A673 (cell line): ENCODE results near the gene SMCO2. TPM values are rescaled to one million over a fixed set of nuclear protein-coding genes. Genes with fewer than 3 reads are reported as not detected.

Experiments used
- BruUV-seq: library from RNA; stranded (reverse); fragments of 400-500 nt; replicated peaks from 2 replicates; lab custom pipeline; 2021; lab: Mats Ljungman, UMichigan
- CTCF ChIA-PET: fragments of 300-600 bp; sonication (Branson Sonifier 250); formaldehyde crosslinking; loops from one replicate; lab custom pipeline; 2022; ENCODE audit warnings: antibody characterized with exemption; lab: Charles Lee
- POLR2A ChIA-PET: fragments of 300-600 bp; sonication (Branson Sonifier 250); formaldehyde crosslinking; loops from one replicate; lab custom pipeline; 2022; ENCODE audit warnings: antibody characterized with exemption; ENCODE audit not compliant: low non-redundant PET; lab: Charles Lee
- DNase-seq: peaks from one replicate; pipeline ENCODE4 v3.0.0-alpha.2; 2015; ENCODE audit warnings: low spot score
- H3K27ac ChIP-seq: fragments of 200-600 bp; sonication (generic); 2 replicates; pipeline ENCODE4 v1.5.1; 2016; ENCODE audit warnings: mixed run types, low read depth, mild to moderate bottlenecking, mixed read lengths, antibody characterized with exemption, low read length; ENCODE audit not compliant: poor library complexity, severe bottlenecking
- H3K27me3 ChIP-seq: fragments of 200-600 bp; sonication (generic); replicated peaks from 2 replicates; pipeline ENCODE4 v1.6.1; 2017; ENCODE audit warnings: mixed run types, low read depth, mild to moderate bottlenecking, mixed read lengths, antibody characterized with exemption, low read length; ENCODE audit not compliant: insufficient read depth, poor library complexity
- H3K36me3 ChIP-seq: fragments of 200-600 bp; sonication (generic); 2 replicates; pipeline ENCODE4 v1.6.1; 2016; ENCODE audit warnings: mixed run types, mild to moderate bottlenecking, mixed read lengths, antibody characterized with exemption, low read length; ENCODE audit not compliant: insufficient read depth, poor library complexity, severe bottlenecking
- H3K4me1 ChIP-seq: fragments of 200-600 bp; sonication (generic); 2 replicates; pipeline ENCODE4 v1.6.1; 2017; ENCODE audit warnings: mixed run types, mild to moderate bottlenecking, mixed read lengths, antibody characterized with exemption, low read length; ENCODE audit not compliant: insufficient read depth, poor library complexity, severe bottlenecking
- H3K4me3 ChIP-seq: fragments of 200-600 bp; sonication (generic); 2 replicates; pipeline ENCODE4 v1.5.1; 2016; ENCODE audit warnings: low read depth, mixed run types, mild to moderate bottlenecking, mixed read lengths, low read length; ENCODE audit not compliant: poor library complexity, severe bottlenecking
- H3K9me3 ChIP-seq: fragments of 200-600 bp; sonication (generic); 2 replicates; pipeline ENCODE4 v1.6.1; 2016; ENCODE audit warnings: mixed run types, low read depth, mild to moderate bottlenecking, mixed read lengths, antibody characterized with exemption, low read length; ENCODE audit not compliant: poor library complexity, severe bottlenecking
- EZH2 ChIP-seq: fragments of 200-600 bp; sonication (generic); IDR thresholded peaks from 2 replicates; pipeline ENCODE4 v1.6.1; 2017; ENCODE audit warnings: borderline replicate concordance, low read depth, mild to moderate bottlenecking, mixed read lengths, antibody characterized with exemption, low read length; ENCODE audit not compliant: poor library complexity, severe bottlenecking
- intact Hi-C: fragments of 100-400 bp; cut with micrococcal nuclease; formaldehyde crosslinking; loops from one replicate; pipeline ENCODE4 v1.10.0; 2022; ENCODE audit not compliant: unreplicated experiment
- total RNA-seq: library from RNA; stranded (reverse); gene quantifications from 2 replicates; pipeline ENCODE4 v1.2.3, GENCODE V29; 2021
- TF ChIP-seq, protein P1 (sequence below): fragments of 300-800, 200-600 bp; sonication (generic); conservative IDR thresholded peaks from 2 replicates; pipeline ENCODE4 v1.5.1; 2017; ENCODE audit warnings: low read depth, mild to moderate bottlenecking, antibody characterized with exemption, low read length, moderate library complexity, mixed read lengths

Gene SMCO2
- total RNA-seq, 1 experiment from 2014 or later = not detected

DNA sequence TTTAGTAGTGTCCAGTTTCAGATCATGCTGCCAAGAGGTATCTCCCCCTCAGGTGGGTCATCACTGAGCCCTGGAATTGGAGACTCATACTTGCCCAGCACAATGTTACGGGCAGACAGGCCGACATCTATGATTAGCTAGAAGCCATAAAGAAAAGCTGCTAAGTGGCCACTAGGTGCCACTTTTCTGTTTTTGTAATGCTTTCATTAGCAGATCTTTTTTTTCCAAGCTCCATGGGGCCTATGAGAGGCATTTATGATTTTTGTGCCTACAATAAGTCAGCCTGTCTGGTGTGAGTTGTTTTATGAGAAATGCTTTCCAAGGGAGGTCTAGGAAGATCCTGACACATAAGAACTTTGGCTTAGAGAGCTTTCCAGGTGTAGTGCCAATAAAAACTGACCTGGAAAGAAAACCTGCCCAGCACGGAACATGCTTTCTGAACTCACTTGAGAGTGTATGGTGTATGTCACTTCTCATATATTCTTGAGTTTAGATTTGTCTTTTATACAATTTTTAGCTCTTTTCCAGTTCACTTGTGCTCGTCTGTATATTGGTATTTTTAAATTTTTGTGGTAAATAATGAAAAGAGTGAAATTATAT, 21.8 kb upstream of the SMCO2 start:
- Histone ChIP-seq H3K9me3 (no peaks in the 10 kb centered on the region), H3K4me1 (no peaks in the 10 kb centered on the region), H3K27me3 (no peaks in the 10 kb centered on the region), H3K36me3 (no peaks in the 10 kb centered on the region), H3K4me3 (no peak overlapping the region), H3K27ac (no peak overlapping the region)
- peak; percentile 61 for DNase-seq
- no TSS peak for BruUV-seq
- intact Hi-C loops = loop anchor here (5.0 kb wide), 1 partner anchor 278 kb away; no protein-coding TSS in a partner anchor
- ChIA-PET CTCF (interaction anchor here (0.7 to 1.1 kb wide), 3 partner anchors 227 to 279 kb away, joined by 3 to 5 read pairs (median 3); no protein-coding TSS in a partner anchor), POLR2A (interaction anchor here (0.6 kb wide), 1 partner anchor 217 kb away, joined by 5 read pairs; no protein-coding TSS in a partner anchor)
- TF ChIP-seq EZH2 = no peak
- TF ChIP-seq, protein P1, sequence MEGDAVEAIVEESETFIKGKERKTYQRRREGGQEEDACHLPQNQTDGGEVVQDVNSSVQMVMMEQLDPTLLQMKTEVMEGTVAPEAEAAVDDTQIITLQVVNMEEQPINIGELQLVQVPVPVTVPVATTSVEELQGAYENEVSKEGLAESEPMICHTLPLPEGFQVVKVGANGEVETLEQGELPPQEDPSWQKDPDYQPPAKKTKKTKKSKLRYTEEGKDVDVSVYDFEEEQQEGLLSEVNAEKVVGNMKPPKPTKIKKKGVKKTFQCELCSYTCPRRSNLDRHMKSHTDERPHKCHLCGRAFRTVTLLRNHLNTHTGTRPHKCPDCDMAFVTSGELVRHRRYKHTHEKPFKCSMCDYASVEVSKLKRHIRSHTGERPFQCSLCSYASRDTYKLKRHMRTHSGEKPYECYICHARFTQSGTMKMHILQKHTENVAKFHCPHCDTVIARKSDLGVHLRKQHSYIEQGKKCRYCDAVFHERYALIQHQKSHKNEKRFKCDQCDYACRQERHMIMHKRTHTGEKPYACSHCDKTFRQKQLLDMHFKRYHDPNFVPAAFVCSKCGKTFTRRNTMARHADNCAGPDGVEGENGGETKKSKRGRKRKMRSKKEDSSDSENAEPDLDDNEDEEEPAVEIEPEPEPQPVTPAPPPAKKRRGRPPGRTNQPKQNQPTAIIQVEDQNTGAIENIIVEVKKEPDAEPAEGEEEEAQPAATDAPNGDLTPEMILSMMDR = peak; percentile 63

DNA sequence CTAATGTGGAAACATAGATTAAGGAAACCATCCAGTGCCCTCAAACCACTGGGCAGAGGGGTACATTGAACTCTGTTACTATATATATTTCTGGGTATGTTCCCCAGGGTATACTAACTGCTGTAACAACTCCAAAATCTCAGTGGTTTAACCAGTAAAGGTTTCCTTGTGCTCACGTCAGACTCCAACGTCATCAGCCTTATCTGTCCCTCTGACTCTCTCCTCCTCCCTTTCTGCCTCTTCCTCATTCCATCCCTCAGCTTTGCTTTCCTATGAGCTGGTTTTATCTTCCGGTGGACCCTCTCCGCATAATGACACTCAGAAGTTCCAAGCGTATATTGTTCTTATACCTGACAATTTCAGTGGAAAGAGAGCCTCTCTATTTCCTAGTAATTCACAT, 21.2 kb upstream of the SMCO2 start:
- TF ChIP-seq, protein P1 = no peak
- CTCF ChIA-PET = interaction anchor here (0.7 to 1.1 kb wide), 2 partner anchors 226 to 227 kb away, joined by 3 to 5 read pairs; no protein-coding TSS in a partner anchor

DNA sequence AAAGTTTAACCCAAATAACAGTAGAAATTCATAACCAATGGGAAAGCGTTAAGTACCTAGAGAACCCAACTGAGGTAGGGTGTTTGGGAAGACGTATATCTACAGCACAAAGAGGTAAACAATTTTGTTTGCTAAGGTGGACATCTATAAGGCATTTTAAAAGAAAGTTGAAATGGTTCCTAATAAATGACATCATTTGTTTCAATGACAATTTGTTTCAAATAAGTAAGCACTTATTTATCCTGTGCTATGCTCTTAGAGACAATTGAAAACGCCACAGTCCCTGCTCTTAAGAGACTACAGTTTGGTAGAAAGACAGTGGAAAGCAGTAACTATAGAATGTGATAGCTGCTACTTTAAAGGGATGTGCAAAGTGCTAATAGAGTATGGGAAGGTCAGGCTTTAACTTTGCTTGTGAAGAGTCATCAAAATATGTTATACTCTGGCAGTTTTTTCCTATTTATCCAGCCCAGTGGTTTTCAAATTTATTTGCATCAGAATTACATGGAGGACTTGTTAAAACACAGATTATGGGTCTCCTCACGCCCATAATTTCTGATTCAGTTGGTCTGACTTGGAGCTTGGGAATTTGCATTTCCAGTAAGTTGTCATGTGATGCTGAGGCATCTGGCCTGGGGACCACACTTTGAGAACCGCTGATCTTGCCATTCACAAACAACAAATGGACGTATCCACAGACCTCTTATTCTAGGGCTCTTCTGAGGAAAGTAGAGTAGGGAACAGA, 19.6 kb upstream of the SMCO2 start:
- Histone ChIP-seq H3K27ac (no peak overlapping the region), H3K4me1 (no peaks in the 10 kb centered on the region), H3K9me3 (no peaks in the 10 kb centered on the region), H3K4me3 (no peak overlapping the region), H3K27me3 (no peaks in the 10 kb centered on the region), H3K36me3 (no peaks in the 10 kb centered on the region)
- intact Hi-C loops = no loop called here
- ChIA-PET CTCF (no interaction called here), POLR2A (no interaction called here)
- no TSS peak for BruUV-seq
- DNase-seq = no peak
- TF ChIP-seq, protein P1 = no peak
- TF ChIP-seq EZH2 = no peak

More for the DNA sequence above, 21.2 kb upstream of the SMCO2 start:
- no peaks in the 10 kb centered on the region for H3K27me3 ChIP-seq
- H3K36me3 ChIP-seq = no peaks in the 10 kb centered on the region
- POLR2A ChIA-PET = interaction anchor here (0.6 kb wide), 1 partner anchor 216 kb away, joined by 5 read pairs; no protein-coding TSS in a partner anchor
- no peaks in the 10 kb centered on the region for H3K9me3 ChIP-seq
- no peak overlapping the region for H3K4me3 ChIP-seq
- H3K27ac ChIP-seq = no peak overlapping the region
- BruUV-seq = no TSS peak
- intact Hi-C loops = no loop called here
- H3K4me1 ChIP-seq = no peaks in the 10 kb centered on the region
- no peak for DNase-seq
